ENCODE results near the gene KIAA0513.

Gene KIAA0513

DNA sequence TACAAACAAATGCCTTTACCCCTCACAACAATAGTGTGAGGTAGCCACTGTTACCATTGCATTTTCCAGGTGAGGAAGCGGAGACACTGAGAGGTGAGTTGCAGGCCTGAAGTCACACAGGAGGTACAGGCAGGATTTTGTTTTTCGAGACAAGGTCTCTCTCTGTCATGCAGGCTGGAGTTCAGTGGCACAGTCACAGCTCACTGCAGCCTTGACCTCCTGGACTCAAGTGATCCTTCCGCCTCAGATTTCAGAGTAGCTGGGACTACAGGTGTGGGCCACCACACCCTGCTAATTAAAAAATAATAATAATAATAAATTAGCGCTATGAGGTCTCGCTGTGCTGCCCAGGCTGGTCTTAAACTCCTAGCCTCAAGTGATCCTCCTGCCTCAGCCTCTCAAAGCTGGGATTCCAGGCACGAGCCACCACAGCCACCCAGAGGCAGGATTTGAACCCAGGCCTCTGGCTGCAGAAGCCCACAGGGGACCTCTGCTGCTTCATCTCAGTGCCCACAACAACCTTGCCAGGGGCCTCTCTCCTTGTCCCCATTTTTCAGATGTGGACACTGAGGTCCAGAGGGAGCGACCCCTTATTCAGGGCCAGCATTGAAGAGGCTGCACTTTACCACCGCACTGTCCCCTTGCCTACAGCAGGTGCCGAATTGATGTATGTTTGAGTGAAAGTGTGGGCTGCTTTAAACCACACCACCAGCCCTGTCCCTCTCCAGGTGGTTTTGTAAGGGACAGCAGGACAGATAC, 100.7 kb downstream of the KIAA0513 start:
- TF ChIP-seq ZFX (IDR thresholded peaks at IDR 0.05) (no peak), CTCF (conservative IDR thresholded peaks at IDR 0.05) (no peak)
- no peak overlapping the region for H3K27ac ChIP-seq

DNA sequence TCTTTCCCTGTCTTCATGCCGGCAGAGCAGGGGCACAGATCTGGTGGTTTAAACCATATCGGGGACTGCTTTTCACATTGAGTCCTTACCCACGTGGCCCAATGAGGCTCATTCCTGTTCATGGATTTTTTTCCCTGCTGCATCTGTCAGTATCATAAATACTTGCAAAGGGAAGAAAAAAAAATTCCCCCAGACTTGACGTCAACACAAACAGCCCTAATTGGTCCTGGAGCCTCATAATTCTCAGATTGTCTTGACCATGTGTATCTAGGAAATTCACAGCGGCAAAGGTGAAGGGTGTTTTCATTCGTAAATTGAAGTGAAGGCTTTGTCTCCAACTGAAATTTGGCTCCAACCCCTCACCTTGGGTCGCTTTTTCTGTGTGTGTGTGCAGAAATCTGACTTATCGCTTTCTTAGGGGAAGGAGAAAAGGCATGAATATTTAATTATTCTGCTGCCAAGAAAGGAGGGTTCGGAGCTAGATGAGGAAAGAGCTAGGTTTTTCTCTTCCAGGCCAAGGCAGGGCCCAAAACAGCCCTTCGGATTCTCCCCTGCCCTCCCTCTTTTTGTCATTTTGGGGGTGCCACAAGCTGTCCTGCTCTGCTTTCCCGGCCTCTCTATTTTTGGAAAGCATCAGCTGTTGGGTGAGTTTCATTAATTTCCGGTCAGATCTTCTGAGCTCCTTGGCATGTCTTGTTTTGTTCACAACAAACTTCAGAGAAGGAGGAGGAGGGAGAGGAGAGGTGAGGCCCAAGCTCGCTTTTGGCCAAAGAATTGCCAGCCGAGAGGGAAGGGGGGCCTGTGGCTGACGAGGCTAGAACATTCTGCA, 102.5 kb downstream of the KIAA0513 start:
- no peak overlapping the region for H3K27ac ChIP-seq
- TF ChIP-seq ZFX (IDR thresholded peaks at IDR 0.05) (no peak), CTCF (conservative IDR thresholded peaks at IDR 0.05) (no peak)

- TF ChIP-seq CTCF (conservative IDR thresholded peaks at IDR 0.05), result no peak
- H3K27ac ChIP-seq, result no peak overlapping the region
Measured at GRCh38 chr16:85130705-85131028, 103.1 kb downstream of the KIAA0513 start.

DNA sequence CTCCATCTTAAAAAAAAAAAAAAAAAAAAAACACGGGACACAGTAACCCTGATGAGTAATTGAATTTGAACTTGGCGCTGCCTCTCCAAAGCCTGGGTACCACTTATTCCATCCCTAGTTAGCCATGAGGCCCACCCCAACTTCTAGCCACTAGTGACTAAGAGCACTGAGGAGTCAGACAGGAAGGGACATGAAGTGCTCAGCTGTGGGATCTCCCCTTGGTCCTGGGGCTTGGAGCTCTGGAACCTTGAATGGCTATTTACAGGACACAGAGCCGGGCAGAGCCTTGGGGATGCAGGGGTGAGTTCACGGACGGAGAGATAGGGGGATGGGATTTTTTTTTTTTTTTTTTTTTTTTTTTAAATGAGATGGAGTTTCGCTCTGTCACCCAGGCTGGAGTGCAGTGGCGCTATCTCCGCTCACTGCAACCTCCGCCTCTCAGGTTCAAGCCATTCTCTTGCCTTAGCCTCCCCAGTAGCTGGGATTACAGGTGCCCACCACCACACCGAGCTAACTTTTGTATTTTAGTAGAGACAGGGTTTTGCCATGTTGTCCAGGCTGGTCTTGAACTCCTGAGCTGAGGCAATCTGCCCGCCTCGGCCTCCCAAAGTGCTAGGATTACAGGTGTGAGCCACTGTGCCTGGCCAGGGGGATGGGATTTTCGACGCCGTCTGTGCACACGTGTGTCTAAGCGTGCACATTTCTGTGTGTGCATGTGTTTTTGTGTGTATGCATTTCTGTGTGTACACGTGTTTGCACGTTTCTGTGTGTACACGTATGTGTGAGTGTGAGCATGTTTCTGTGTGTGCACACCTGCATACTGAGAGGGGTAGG, 105.1 kb downstream of the KIAA0513 start:
- TF ChIP-seq ZFX (IDR thresholded peaks at IDR 0.05), result no peak
- TF ChIP-seq CTCF (conservative IDR thresholded peaks at IDR 0.05), result no peak
- H3K27ac ChIP-seq, result no peak overlapping the region

DNA sequence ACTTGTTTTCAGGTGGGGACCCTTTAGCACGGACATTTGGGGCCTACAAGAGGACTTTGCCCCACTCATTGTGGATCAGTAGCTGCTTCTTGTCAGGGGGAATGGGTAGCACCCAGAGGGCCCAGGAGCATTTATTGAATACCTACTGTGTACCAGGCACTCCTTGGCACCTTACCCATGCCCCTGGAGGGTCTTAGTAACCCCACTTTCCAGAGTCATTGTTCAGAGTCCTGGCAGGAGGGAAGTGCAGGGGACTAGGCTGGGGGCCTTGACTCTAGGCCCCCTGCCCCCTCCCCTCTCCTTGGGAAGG, 105.7 kb downstream of the KIAA0513 start:
- TF ChIP-seq CTCF (conservative IDR thresholded peaks at IDR 0.05), result no peak
- no peak for TF ChIP-seq ZFX (IDR thresholded peaks at IDR 0.05)
- H3K27ac ChIP-seq, result no peak overlapping the region

GRCh38 chr16:85134076-85134788, 106.6 kb downstream of the KIAA0513 start:
- TF ChIP-seq CTCF (conservative IDR thresholded peaks at IDR 0.05) (no peak), ZFX (IDR thresholded peaks at IDR 0.05) (no peak)
- no peak overlapping the region for H3K27ac ChIP-seq
